ENCODE results near the gene IGF2BP3.
"Not testable (repeated sequence)": the region's sequence is repeated elsewhere in the genome, so short reads cannot be mapped to it uniquely, and the experiment has no call there.

Gene IGF2BP3

GRCh38 chr7:23470330-23471105, at the start of gene IGF2BP3:
Gene IGF2BP3, minus strand, starts transcription at chr7:23470491. Its CDS starts 381 bp downstream, at chr7:23470110.
- DNase-seq (ENCODE audit: low spot score), result no peak

GRCh38 chr7:23514755-23515154, 44.5 kb upstream of the IGF2BP3 start:
- no peak for DNase-seq (ENCODE audit: low spot score)

GRCh38 chr7:23513746-23514145, 43.5 kb upstream of the IGF2BP3 start:
- DNase-seq (ENCODE audit: low spot score), result not testable (repeated sequence)

- DNase-seq (ENCODE audit: low spot score), result no peak
These were observed 23.7 kb upstream of the IGF2BP3 start for GRCh38 chr7:23494009-23494408.

GRCh38 chr7:23491502-23491901, 21.2 kb upstream of the IGF2BP3 start:
- no peak for DNase-seq (ENCODE audit: low spot score)

GRCh38 chr7:23490357-23491135, 20.3 kb upstream of the IGF2BP3 start:
- peak; percentile 51 for DNase-seq (ENCODE audit: low spot score)

GRCh38 chr7:23488714-23489113, 18.4 kb upstream of the IGF2BP3 start:
- not testable (repeated sequence) for DNase-seq (ENCODE audit: low spot score)

- no peak for DNase-seq (ENCODE audit: low spot score)
These were observed 17.4 kb upstream of the IGF2BP3 start for GRCh38 chr7:23487670-23488069.

- DNase-seq (ENCODE audit: low spot score), result no peak
These were observed 15.9 kb upstream of the IGF2BP3 start for GRCh38 chr7:23486002-23486773.

- no peak for DNase-seq (ENCODE audit: low spot score)
These were observed 12.4 kb upstream of the IGF2BP3 start for GRCh38 chr7:23482686-23483085.

GRCh38 chr7:23477962-23478866, 7.9 kb upstream of the IGF2BP3 start:
- DNase-seq (ENCODE audit: low spot score), result no peak

- no peak for DNase-seq (ENCODE audit: low spot score)
These were observed 6.8 kb upstream of the IGF2BP3 start for GRCh38 chr7:23477157-23477499.

GRCh38 chr7:23476286-23477156, 6.2 kb upstream of the IGF2BP3 start:
- no peak for DNase-seq (ENCODE audit: low spot score)

GRCh38 chr7:23475576-23475839, 5.2 kb upstream of the IGF2BP3 start:
- DNase-seq (ENCODE audit: low spot score), result no peak

- DNase-seq (ENCODE audit: low spot score), result no peak
These were observed 4.7 kb upstream of the IGF2BP3 start for GRCh38 chr7:23474829-23475575.

- peak; percentile 34 for DNase-seq (ENCODE audit: low spot score)
These were observed 4.0 kb upstream of the IGF2BP3 start for GRCh38 chr7:23474094-23474828.

GRCh38 chr7:23473844-23474093, 3.5 kb upstream of the IGF2BP3 start:
- DNase-seq (ENCODE audit: low spot score), result no peak

- DNase-seq (ENCODE audit: low spot score), result no peak
These were observed 2.9 kb upstream of the IGF2BP3 start for GRCh38 chr7:23472956-23473843.

- no peak for DNase-seq (ENCODE audit: low spot score)
These were observed 2.3 kb upstream of the IGF2BP3 start for GRCh38 chr7:23472556-23472955.

All from CD4-positive, alpha-beta T cell treated with Interleukin-15 for 4 hours (primary cell).